ENCODE results near the gene AUNIP. TPM values are rescaled to one million over a fixed set of nuclear protein-coding genes. Genes with fewer than 3 reads are reported as not detected.

The AUNIP gene
- total and polyA plus RNA-seq, 2 of the 8 experiments (the other 6 are each of a cell fraction or from before 2014, with no cell fraction given): 18.6 to 23.2 TPM

- POLR2A ChIA-PET (ENCODE audit: partially characterized antibody): interaction anchor here (0.6 to 2.5 kb wide), 7 partner anchors 9 to 567 kb away, joined by 3 to 9 read pairs (median 3); partner anchors contain the start of gene PAQR7
Measured at GRCh38 chr1:25847929-25848328, 11.3 kb downstream of the AUNIP start.

More at GRCh38 chr1:25847929-25848328, 11.3 kb downstream of the AUNIP start:
- no peak overlapping the region for H3K27ac ChIP-seq (ENCODE audit: low read depth, low read length)
- H3K4me1 ChIP-seq (replicated peaks in 1 of 4; ENCODE audit: control insufficient read depth in 3 of 4, insufficient read depth in 4 of 4, low read length in 3 of 4): peaks cover 0 to 3% (median under 1%) of the 10 kb centered on the region in 4 experiments; a peak in 2 of 7 replicates
- CTCF ChIA-PET (ENCODE audit: partially characterized antibody): interaction anchor here (0.8 to 2.9 kb wide), 6 partner anchors 8 to 327 kb away, joined by 3 to 9 read pairs (median 3); no protein-coding TSS in a partner anchor
- peaks cover 0 to 4% of the 10 kb centered on the region in 2 experiments for H4K20me1 ChIP-seq (replicated peaks in 1 of 2; ENCODE audit: control insufficient read depth in 1 of 2, insufficient read depth in 2 of 2, low read length in 2 of 2)
- peaks cover 5% of the 10 kb centered on the region for H3K79me1 ChIP-seq (ENCODE audit: low read depth, low read length)
- no peak for TF ChIP-seq CREB1 (IDR thresholded peaks at IDR 0.05)
- TF ChIP-seq NRF1 (IDR thresholded peaks at IDR 0.05; ENCODE audit: low read depth, low read length): no peak
- no peak for TF ChIP-seq CHD2 (IDR thresholded peaks at IDR 0.05; ENCODE audit: low read length)
- no peak for TF ChIP-seq TBP (IDR thresholded peaks at IDR 0.05; ENCODE audit: low read depth, low read length)
- TF ChIP-seq PHF8 (conservative IDR thresholded peaks at IDR 0.05; ENCODE audit: low read depth, low read length): no peak
- no peak for TF ChIP-seq EGR1 (IDR thresholded peaks at IDR 0.05; ENCODE audit: borderline replicate concordance, low read depth, low read length)
- H3K36me3 ChIP-seq (ENCODE audit: control insufficient read depth in 2 of 4, insufficient read depth in 4 of 4, low read length in 3 of 4): no peaks in the 10 kb centered on the region; a peak in 1 of 8 replicates
- H3K4me2 ChIP-seq (ENCODE audit: insufficient read depth in 1 of 2, low read depth in 2 of 2, low read length in 2 of 2): no peak overlapping the region
- H3K18ac ChIP-seq (ENCODE audit: extremely low read depth, low read length): no peak overlapping the region
- no peaks in the 10 kb centered on the region for H3K23me2 ChIP-seq (ENCODE audit: low read depth, low read length)
- no peak overlapping the region for H2AFZ ChIP-seq (ENCODE audit: low read length)
- no peak overlapping the region for H3K14ac ChIP-seq (ENCODE audit: insufficient read length)
- H4K91ac ChIP-seq (replicated peaks; ENCODE audit: insufficient read length, low read length): no peak overlapping the region
- H3K4me3 ChIP-seq (ENCODE audit: extremely low read depth in 1 of 4, insufficient read depth in 2 of 4, low read depth in 3 of 4, low read length in 4 of 4): no peak overlapping the region
- FAIRE-seq: no peak
- no peak overlapping the region for H2BK20ac ChIP-seq (ENCODE audit: low read length)
- no peak overlapping the region for H4K8ac ChIP-seq (ENCODE audit: extremely low read depth, insufficient read depth, low read length)
- no peak overlapping the region for H2BK5ac ChIP-seq (ENCODE audit: low read depth, low read length)
- no peak overlapping the region for H2BK15ac ChIP-seq (ENCODE audit: low read length)
- peaks cover 0 to 82% of the 10 kb centered on the region in 2 experiments; a peak in 3 of 4 replicates for H3K79me2 ChIP-seq (ENCODE audit: control insufficient read depth in 1 of 2, insufficient read depth in 2 of 2, low read length in 2 of 2)
- no peak overlapping the region for H4K5ac ChIP-seq (ENCODE audit: insufficient read length, low read depth, low read length)
- no peaks in the 10 kb centered on the region for H3K27me3 ChIP-seq (replicated peaks in 1 of 4; ENCODE audit: control insufficient read depth in 3 of 4, extremely low read depth in 1 of 4, insufficient read depth in 3 of 4, low read length in 3 of 4)
- H2BK12ac ChIP-seq (ENCODE audit: low read depth, low read length): no peak overlapping the region
- no peak overlapping the region for H3K56ac ChIP-seq (replicated peaks; ENCODE audit: insufficient read length, low read depth, low read length)
- no peak overlapping the region for H3K9ac ChIP-seq (replicated peaks in 1 of 4; ENCODE audit: extremely low read depth in 1 of 4, low read depth in 3 of 4, low read length in 3 of 4)
- H2AK5ac ChIP-seq (ENCODE audit: low read depth, low read length): no peak overlapping the region
- no peak overlapping the region for H3K23ac ChIP-seq (ENCODE audit: insufficient read length)
- no peak overlapping the region for H2BK120ac ChIP-seq (replicated peaks; ENCODE audit: low read depth, low read length)
- WGBS, 2 experiments (ENCODE audit: extremely low coverage in 1 of 2, insufficient coverage in 1 of 2, insufficient read length in 1 of 2, insufficient replicate concordance in 2 of 2, low coverage in 1 of 2, low lambda C conversion rate in 2 of 2, missing lambda C conversion rate in 1 of 2): 91% methylated on average over 4 of the region's 4 CpGs; no CpG with 5 or more reads in 1 of the 2 experiments
- no peaks in the 10 kb centered on the region for H3K9me3 ChIP-seq (ENCODE audit: insufficient read depth in 2 of 2, low read depth in 1 of 2, low read length in 1 of 2)
- no peak overlapping the region for H3K4ac ChIP-seq (replicated peaks; ENCODE audit: insufficient read length, low read depth, low read length)
- DNase-seq (ENCODE audit: low read depth in 1 of 2, low spot score in 2 of 2): no peak

Data from H1 (cell line).